Adipocyte (in vitro differentiated cells): ENCODE measurements around the gene PAFAH1B2.

ENCODE experiments used
- DNase-seq: peaks from one replicate; pipeline ENCODE4 v3.0.0-alpha.2; 2015; ENCODE audit warnings: low read depth
- H3K27me3 ChIP-seq: replicated peaks from 2 replicates; pipeline ENCODE4 v1.7.0; 2013; ENCODE audit warnings: mild to moderate bottlenecking, low read length, moderate library complexity; ENCODE audit not compliant: control insufficient read depth, insufficient read depth
- H3K36me3 ChIP-seq: 2 replicates; pipeline ENCODE4 v1.7.0; 2013; ENCODE audit warnings: low read length, mild to moderate bottlenecking, moderate library complexity; ENCODE audit not compliant: control insufficient read depth, insufficient read depth, severe bottlenecking
- H3K4me1 ChIP-seq: 2 replicates; pipeline ENCODE4 v1.7.0; 2013; ENCODE audit warnings: mild to moderate bottlenecking, low read length, moderate library complexity; ENCODE audit not compliant: control insufficient read depth, insufficient read depth
- H3K4me3 ChIP-seq: 2 replicates; pipeline ENCODE4 v1.7.0; 2013; ENCODE audit warnings: mild to moderate bottlenecking, low read length, moderate library complexity
- H3K9ac ChIP-seq: 2 replicates; pipeline ENCODE4 v1.7.0; 2013; ENCODE audit warnings: mild to moderate bottlenecking, low read length, moderate library complexity
- H3K9me3 ChIP-seq: 2 replicates; pipeline ENCODE4 v1.7.0; 2013; ENCODE audit warnings: mild to moderate bottlenecking, low read length, moderate library complexity; ENCODE audit not compliant: control insufficient read depth

PAFAH1B2 gene

GRCh38 chr11:117193130-117194020, 49.3 kb downstream of the PAFAH1B2 start:
- Histone ChIP-seq H3K4me3 (no peak overlapping the region), H3K9me3 (no peaks in the 10 kb centered on the region), H3K36me3 (peaks cover 59% of the 10 kb centered on the region), H3K27me3 (no peaks in the 10 kb centered on the region), H3K4me1 (peaks cover 16% of the 10 kb centered on the region), H3K9ac (no peak overlapping the region)
- no peak for DNase-seq

- Histone ChIP-seq H3K4me3 (no peak overlapping the region), H3K4me1 (peaks cover 22% of the 10 kb centered on the region), H3K9me3 (no peaks in the 10 kb centered on the region), H3K9ac (no peak overlapping the region), H3K27me3 (no peaks in the 10 kb centered on the region), H3K36me3 (peaks cover 50% of the 10 kb centered on the region)
- DNase-seq, result no peak
These were observed 50.2 kb downstream of the PAFAH1B2 start for GRCh38 chr11:117194267-117194666.

GRCh38 chr11:117195258-117195657, 51.2 kb downstream of the PAFAH1B2 start:
- Histone ChIP-seq H3K4me1 (peaks cover 32% of the 10 kb centered on the region), H3K27me3 (no peaks in the 10 kb centered on the region), H3K36me3 (peaks cover 40% of the 10 kb centered on the region), H3K9me3 (no peaks in the 10 kb centered on the region), H3K4me3 (no peak overlapping the region), H3K9ac (no peak overlapping the region)
- no peak for DNase-seq

- Histone ChIP-seq H3K4me3 (no peak overlapping the region), H3K9ac (no peak overlapping the region), H3K36me3 (peaks cover 35% of the 10 kb centered on the region), H3K9me3 (no peaks in the 10 kb centered on the region), H3K27me3 (no peaks in the 10 kb centered on the region), H3K4me1 (peaks cover 37% of the 10 kb centered on the region)
- DNase-seq, result no peak
These were observed 51.7 kb downstream of the PAFAH1B2 start for GRCh38 chr11:117195761-117196160.

GRCh38 chr11:117197006-117197405, 52.9 kb downstream of the PAFAH1B2 start:
- DNase-seq, result no peak
- no peaks in the 10 kb centered on the region for H3K9me3 ChIP-seq
- peaks cover 47% of the 10 kb centered on the region for H3K4me1 ChIP-seq
- no peak overlapping the region for H3K9ac ChIP-seq
- H3K36me3 ChIP-seq, result peaks cover 26% of the 10 kb centered on the region
- H3K4me3 ChIP-seq, result no peak overlapping the region
- H3K27me3 ChIP-seq, result no peaks in the 10 kb centered on the region

- Histone ChIP-seq H3K9me3 (no peaks in the 10 kb centered on the region), H3K4me1 (peaks cover 55% of the 10 kb centered on the region), H3K9ac (peak overlapping the region; percentile 89), H3K27me3 (no peaks in the 10 kb centered on the region), H3K36me3 (peaks cover 18% of the 10 kb centered on the region), H3K4me3 (peak overlapping the region; percentile 58)
- DNase-seq, result peak; percentile 41
These were observed 53.7 kb downstream of the PAFAH1B2 start for GRCh38 chr11:117197516-117198456.

GRCh38 chr11:117198613-117199012, 54.5 kb downstream of the PAFAH1B2 start:
- H3K4me3 ChIP-seq, result peak overlapping the region; percentile 58
- DNase-seq, result no peak
- peaks cover 18% of the 10 kb centered on the region for H3K36me3 ChIP-seq
- H3K9ac ChIP-seq, result peak overlapping the region; percentile 89
- no peaks in the 10 kb centered on the region for H3K9me3 ChIP-seq
- H3K27me3 ChIP-seq, result no peaks in the 10 kb centered on the region
- peaks cover 61% of the 10 kb centered on the region for H3K4me1 ChIP-seq

GRCh38 chr11:117199053-117199915, 55.2 kb downstream of the PAFAH1B2 start, which contains the start of gene TAGLN:
TSS of gene TAGLN (plus strand) at chr11:117199370. CDS start at chr11:117203014, 3,644 bp downstream.
- H3K36me3 ChIP-seq, result peaks cover 25% of the 10 kb centered on the region
- H3K27me3 ChIP-seq, result no peaks in the 10 kb centered on the region
- peak within 1 kb of the TSS; percentile 79 for H3K4me3 ChIP-seq
- peak within 1 kb of the TSS; percentile 89 for H3K9ac ChIP-seq
- no peaks in the 10 kb centered on the region for H3K9me3 ChIP-seq
- DNase-seq, result peak; percentile 92
- peaks cover 62% of the 10 kb centered on the region for H3K4me1 ChIP-seq

GRCh38 chr11:117199916-117200812, 56.1 kb downstream of the PAFAH1B2 start:
- Histone ChIP-seq H3K4me3 (peak overlapping the region; percentile 79), H3K4me1 (peaks cover 68% of the 10 kb centered on the region), H3K9me3 (no peaks in the 10 kb centered on the region), H3K27me3 (no peaks in the 10 kb centered on the region), H3K9ac (peak overlapping the region; percentile 89), H3K36me3 (peaks cover 32% of the 10 kb centered on the region)
- no peak for DNase-seq
